ENCODE results near the gene C4orf50. TPM values are rescaled to one million over a fixed set of nuclear protein-coding genes. Genes with fewer than 3 reads are reported as not detected.

Gene C4orf50
- total RNA-seq, 1 donor: not detected

DNA sequence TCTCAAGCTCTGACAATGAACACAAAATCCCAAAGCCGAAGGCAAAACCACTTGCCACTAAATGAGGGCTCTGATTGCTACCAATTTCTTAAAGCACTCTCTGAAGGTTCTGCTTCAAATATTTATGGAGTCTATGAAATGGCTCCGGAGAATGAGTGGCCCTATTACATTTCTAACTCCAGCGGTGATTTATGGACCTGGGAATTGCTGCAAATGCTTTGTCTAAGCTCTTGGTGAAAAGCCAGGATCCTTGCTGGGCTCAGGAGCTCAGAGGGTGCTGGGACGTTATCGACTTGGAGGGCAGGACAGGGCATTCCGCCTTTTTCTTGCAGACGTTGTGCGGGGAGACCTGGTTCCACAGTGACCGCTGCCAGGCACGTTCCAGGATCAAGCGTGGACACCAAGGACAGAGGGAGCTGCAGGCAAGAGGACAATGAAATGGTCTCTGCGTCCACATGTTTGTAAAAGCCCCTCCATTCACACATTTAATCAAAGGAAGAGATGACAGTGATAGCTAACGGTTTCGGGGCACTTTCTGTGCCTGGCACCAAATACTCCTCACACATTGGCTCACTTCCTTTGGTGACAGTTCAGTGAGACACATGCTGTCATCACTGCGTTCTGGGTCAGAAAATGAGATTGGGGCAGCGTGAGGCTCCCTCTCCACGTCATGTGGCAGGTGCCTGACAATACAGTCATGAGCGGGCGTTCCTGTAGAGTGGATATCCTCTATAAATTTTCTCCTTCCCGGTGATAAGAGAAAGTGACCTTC lies 58.8 kb downstream of the C4orf50 start:
- no peak overlapping the region for H3K4me3 ChIP-seq (ENCODE audit: low read depth, low read length)
- DNase-seq (ENCODE audit: low read depth): no peak
- TF ChIP-seq, protein P1, sequence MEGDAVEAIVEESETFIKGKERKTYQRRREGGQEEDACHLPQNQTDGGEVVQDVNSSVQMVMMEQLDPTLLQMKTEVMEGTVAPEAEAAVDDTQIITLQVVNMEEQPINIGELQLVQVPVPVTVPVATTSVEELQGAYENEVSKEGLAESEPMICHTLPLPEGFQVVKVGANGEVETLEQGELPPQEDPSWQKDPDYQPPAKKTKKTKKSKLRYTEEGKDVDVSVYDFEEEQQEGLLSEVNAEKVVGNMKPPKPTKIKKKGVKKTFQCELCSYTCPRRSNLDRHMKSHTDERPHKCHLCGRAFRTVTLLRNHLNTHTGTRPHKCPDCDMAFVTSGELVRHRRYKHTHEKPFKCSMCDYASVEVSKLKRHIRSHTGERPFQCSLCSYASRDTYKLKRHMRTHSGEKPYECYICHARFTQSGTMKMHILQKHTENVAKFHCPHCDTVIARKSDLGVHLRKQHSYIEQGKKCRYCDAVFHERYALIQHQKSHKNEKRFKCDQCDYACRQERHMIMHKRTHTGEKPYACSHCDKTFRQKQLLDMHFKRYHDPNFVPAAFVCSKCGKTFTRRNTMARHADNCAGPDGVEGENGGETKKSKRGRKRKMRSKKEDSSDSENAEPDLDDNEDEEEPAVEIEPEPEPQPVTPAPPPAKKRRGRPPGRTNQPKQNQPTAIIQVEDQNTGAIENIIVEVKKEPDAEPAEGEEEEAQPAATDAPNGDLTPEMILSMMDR (IDR thresholded peaks at IDR 0.05; ENCODE audit: insufficient read depth, low read length): no peak

DNA sequence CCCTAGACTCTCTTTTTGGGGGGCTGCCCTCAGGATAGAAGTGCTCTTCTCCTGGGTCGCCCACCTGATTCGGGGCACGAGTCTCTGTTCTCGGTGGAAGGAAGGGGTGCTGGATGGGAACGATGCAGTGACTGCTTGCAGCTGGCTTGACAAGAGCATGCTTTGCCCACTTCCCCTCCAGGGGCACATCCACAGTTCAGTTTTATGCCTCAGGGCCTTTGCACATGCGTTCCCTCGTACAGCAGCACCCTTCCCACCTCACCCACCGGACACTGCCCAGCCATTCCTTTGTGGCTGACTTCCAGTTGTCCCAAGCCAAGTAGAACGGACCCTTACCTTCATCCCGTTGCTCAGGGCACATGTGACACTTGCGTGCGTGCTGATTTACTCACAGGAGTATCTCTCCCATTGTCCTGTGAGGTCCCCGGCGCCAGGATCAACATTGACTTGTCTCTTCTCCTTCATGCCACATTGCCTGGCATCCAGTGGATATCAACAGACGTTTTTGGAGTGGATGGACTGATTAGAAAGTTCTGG lies 60.0 kb downstream of the C4orf50 start:
- TF ChIP-seq, protein P1 (IDR thresholded peaks at IDR 0.05; ENCODE audit: insufficient read depth, low read length): no peak
- no peak overlapping the region for H3K4me3 ChIP-seq (ENCODE audit: low read depth, low read length)
- DNase-seq (ENCODE audit: low read depth): no peak

DNA sequence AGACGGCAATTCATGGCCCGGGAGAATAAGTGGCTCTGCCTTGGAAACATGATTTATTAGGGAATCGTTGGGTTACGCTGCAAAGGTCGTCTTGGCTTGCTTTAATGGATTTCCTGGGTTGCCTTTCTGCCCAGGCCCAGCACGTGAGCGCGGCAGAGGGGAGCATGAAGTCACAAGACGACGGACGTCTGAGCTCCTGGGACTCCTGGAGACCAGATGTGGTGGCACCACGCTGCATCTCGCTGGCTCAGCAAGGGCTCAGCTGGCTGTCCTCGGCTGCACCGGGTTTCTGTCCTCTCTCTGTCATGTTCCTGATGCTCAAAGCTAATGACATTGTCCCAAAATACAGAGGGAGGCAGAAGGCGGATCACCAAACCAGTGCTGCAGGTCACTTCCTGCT lies 61.2 kb downstream of the C4orf50 start:
- no peak for DNase-seq (ENCODE audit: low read depth)
- TF ChIP-seq, protein P1 (IDR thresholded peaks at IDR 0.05; ENCODE audit: insufficient read depth, low read length): no peak
- no peak overlapping the region for H3K4me3 ChIP-seq (ENCODE audit: low read depth, low read length)

DNA sequence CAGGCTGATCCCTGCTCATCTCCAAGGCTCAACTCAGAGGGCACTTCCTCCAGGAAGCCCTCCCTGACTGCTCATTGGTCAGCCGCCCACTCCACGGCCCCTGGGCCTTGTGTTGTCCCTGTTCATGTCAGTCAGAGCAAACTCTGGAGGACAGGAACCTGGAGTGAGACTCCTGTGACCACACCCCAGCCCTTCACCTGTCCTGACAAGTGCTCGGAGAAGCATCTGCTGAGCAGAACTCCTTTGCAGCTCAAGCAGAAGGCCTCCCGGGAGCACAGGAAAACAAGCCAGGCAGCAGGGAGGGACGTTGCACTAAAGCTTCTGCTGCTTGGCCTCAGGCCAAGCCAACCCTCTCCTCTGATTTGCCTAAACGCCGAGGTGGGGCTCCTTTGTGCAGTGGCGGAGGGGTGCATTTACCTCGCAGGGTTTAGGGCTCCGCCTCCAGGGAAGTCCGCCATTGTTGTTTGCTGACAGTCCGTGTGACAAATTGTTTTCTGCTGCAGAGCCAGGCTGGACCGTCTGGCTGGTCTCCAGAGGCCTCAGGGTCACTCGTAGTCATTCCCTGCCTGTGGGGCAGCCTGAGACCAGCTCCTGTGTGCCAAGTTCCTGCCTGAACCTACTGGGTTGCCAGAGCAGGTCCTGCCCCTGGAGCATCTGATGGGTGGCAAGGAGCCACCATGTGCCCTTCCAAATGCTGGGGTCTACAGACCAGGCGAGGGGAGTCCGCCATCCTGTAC lies 61.8 kb downstream of the C4orf50 start:
- TF ChIP-seq, protein P1 (IDR thresholded peaks at IDR 0.05; ENCODE audit: insufficient read depth, low read length): no peak
- no peak overlapping the region for H3K4me3 ChIP-seq (ENCODE audit: low read depth, low read length)
- no peak for DNase-seq (ENCODE audit: low read depth)

DNA sequence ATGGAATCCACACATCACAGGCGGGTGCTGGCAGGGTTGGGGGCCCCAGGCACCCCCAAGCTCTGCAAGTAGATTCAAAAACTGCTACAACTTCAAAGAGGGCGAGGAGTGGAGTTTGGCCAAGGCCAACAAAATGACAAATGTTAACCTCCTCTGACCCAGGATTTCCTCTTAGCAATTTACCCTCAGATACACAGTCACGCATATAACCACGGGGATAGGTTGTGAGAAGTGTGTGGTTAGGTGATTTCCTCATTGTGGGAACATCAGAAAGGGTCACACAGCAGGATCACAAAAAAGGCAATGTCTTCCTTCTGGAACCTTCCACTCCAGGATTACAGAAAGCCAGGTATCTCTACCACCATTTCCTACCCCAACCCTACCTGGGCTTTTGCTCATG lies 62.4 kb downstream of the C4orf50 start:
- no peak for DNase-seq (ENCODE audit: low read depth)
- TF ChIP-seq, protein P1 (IDR thresholded peaks at IDR 0.05; ENCODE audit: insufficient read depth, low read length): no peak
- no peak overlapping the region for H3K4me3 ChIP-seq (ENCODE audit: low read depth, low read length)

DNA sequence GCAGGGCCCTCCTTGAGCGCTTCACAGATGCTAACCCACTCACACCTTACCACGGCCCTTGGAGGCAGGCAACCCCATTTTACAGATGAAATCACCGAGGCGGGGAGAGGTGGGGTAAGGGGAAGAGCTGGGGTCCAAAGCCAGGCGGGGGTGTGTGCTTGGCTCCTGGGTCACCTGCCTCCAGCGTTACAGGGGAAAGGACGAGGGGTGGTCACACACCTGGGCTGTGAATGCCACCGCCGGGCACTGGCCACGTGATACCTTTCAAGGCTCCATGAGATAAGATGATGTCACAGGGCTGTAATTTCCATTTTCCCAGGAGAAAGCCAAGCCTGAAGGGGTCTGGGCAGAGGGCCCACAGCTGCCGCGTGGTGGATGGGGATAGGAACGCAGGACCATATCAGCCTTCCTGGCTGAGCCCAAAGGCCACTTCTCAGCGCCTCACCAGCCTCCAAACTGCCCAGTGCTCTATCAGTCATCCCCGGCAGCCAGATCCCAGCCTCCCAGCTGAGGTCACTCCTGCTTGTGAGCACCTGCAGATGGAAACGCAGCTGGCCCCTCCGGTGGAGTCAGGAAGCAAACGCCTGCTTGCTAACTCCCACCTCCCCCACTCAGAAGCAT lies 62.9 kb downstream of the C4orf50 start:
- H3K4me3 ChIP-seq (ENCODE audit: low read depth, low read length): no peak overlapping the region
- TF ChIP-seq, protein P1 (IDR thresholded peaks at IDR 0.05; ENCODE audit: insufficient read depth, low read length): no peak
- no peak for DNase-seq (ENCODE audit: low read depth)
